Astrocyte (in vitro differentiated cells and primary cell): ENCODE data around the gene CUL4B. TPM values are rescaled to one million over a fixed set of nuclear protein-coding genes. Genes with fewer than 3 reads are reported as not detected.
A peak's percentile ranks its signal among the peaks of the same experiment; 100 is the strongest.

ENCODE experiments used
- DNase-seq: peaks from one replicate; pipeline ENCODE4 v3.0.0-alpha.2; 2010; ENCODE audit warnings: low read depth
- FAIRE-seq: peaks from 2 replicates; lab custom pipeline; 2011; peaks lifted over from hg19 to GRCh38; lab: Jason Lieb, UNC
- H2AFZ ChIP-seq: 2 replicates; pipeline ENCODE4 v1.6.0; 2012; ENCODE audit warnings: low read depth, low read length, inconsistent platforms
- H3K27ac ChIP-seq: 2 replicates; pipeline ENCODE4 v1.5.1; 2011; ENCODE audit warnings: low read depth, low read length, inconsistent platforms
- H3K27me3 ChIP-seq: 2 replicates; pipeline ENCODE4 v1.6.0; 2011; ENCODE audit warnings: low read length, inconsistent platforms; ENCODE audit not compliant: insufficient read depth
- H3K36me3 ChIP-seq: 2 replicates; pipeline ENCODE4 v1.5.1; 2011; ENCODE audit warnings: low read length, inconsistent platforms; ENCODE audit not compliant: insufficient read depth
- H3K4me1 ChIP-seq: 2 replicates; pipeline ENCODE4 v1.5.1; 2011; ENCODE audit warnings: low read length, inconsistent platforms; ENCODE audit not compliant: insufficient read depth
- H3K4me2 ChIP-seq: 2 replicates; pipeline ENCODE4 v1.6.0; 2012; ENCODE audit warnings: low read length, inconsistent platforms
- H3K4me3 ChIP-seq: 2 replicates; pipeline ENCODE4 v1.5.1; 2011; ENCODE audit warnings: low read depth, mild to moderate bottlenecking, low read length, inconsistent platforms; ENCODE audit not compliant: insufficient read depth
- H3K79me2 ChIP-seq: 2 replicates; pipeline ENCODE4 v1.6.0; 2012; ENCODE audit warnings: mild to moderate bottlenecking, low read length, inconsistent platforms; ENCODE audit not compliant: insufficient read depth
- H3K9ac ChIP-seq: 2 replicates; pipeline ENCODE4 v1.6.0; 2012; ENCODE audit warnings: mild to moderate bottlenecking, low read length, inconsistent platforms
- H3K9me3 ChIP-seq: 2 replicates; pipeline ENCODE4 v1.5.1; 2012; ENCODE audit warnings: low read depth, mild to moderate bottlenecking, low read length, inconsistent platforms; ENCODE audit not compliant: insufficient read depth
- H4K20me1 ChIP-seq: 2 replicates; pipeline ENCODE4 v1.6.0; 2012; ENCODE audit warnings: low read length, inconsistent platforms; ENCODE audit not compliant: insufficient read depth
- H3K27ac Mint-ChIP-seq: one replicate; pipeline ENCODE4 v1.8.0; 2021; ENCODE audit warnings: mild to moderate bottlenecking, mixed read lengths; ENCODE audit not compliant: unreplicated experiment
- H3K27me3 Mint-ChIP-seq: one replicate; pipeline ENCODE4 v1.8.0; 2021; ENCODE audit warnings: low read depth, mixed read lengths; ENCODE audit not compliant: unreplicated experiment
- H3K36me3 Mint-ChIP-seq: one replicate; pipeline ENCODE4 v1.8.0; 2021; ENCODE audit warnings: low read depth, mixed read lengths; ENCODE audit not compliant: unreplicated experiment
- H3K4me1 Mint-ChIP-seq: one replicate; pipeline ENCODE4 v1.8.0; 2021; ENCODE audit warnings: low read depth, mixed read lengths; ENCODE audit not compliant: unreplicated experiment
- H3K4me3 Mint-ChIP-seq: one replicate; pipeline ENCODE4 v1.8.0; 2021; ENCODE audit warnings: mild to moderate bottlenecking, moderate library complexity, mixed read lengths; ENCODE audit not compliant: unreplicated experiment
- H3K9me3 Mint-ChIP-seq: one replicate; pipeline ENCODE4 v1.8.0; 2021; ENCODE audit warnings: mild to moderate bottlenecking, mixed read lengths; ENCODE audit not compliant: unreplicated experiment
- EZH2 ChIP-seq: IDR thresholded peaks from 2 replicates; pipeline ENCODE4 v1.6.1; 2012; ENCODE audit warnings: mild to moderate bottlenecking, low read length, inconsistent platforms; ENCODE audit not compliant: insufficient read depth
- total RNA-seq: library from RNA; stranded (reverse); gene quantifications from 2 replicates; pipeline ENCODE4 v1.2.1, GENCODE V29; 2021
- TF ChIP-seq, protein P1 (sequence below): IDR thresholded peaks from 2 replicates; pipeline ENCODE4 v1.5.1; 2011; ENCODE audit warnings: low read depth, mild to moderate bottlenecking, inconsistent platforms, low read length, moderate library complexity; ENCODE audit not compliant: insufficient read depth

The CUL4B gene
- total RNA-seq, 1 donor from 2014 or later: 102 TPM

DNA sequence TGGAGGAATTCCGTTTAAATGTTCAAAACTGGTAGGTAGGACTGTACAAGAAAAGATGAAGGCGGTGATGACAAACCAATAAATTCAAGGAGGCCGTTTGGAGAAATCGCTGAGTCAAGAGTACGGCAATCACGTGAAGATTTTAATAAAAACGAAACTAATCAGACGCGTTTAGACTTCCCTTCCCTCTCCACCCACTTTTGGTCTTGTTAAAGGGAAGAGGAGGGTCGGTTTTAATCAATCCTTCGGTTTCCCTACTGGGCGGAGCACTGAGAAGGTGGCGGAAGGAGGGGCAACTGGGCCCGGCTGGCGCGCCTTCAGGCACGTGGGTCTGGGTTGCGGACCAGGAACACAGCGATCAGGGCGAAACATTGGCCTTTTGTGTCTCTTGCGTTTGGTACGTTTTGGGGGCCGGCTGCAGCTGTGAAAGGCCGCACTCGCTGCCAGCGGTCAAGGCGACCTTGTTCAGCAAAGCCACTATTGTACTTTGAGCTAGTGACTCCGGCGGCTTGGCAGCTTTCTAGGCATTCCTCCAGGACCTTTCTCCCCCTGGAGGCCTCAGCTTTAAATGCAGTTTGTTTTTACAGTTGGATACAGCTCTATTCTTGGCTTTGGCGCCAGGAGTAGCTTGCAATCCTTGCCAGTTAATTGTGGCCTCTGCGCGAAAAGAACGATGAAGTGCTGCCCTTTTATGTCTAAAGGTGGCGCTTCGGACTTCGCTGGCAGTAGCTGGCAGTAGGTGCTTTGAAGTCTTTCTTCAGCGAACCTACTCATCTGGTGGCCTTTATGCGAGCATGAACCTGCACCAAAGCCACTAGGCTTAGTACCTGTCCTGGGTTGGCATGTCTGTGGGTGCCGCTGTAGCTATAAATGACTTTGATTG, 74.9 kb downstream of the CUL4B start:
- no peaks in the 10 kb centered on the region for H3K9me3 Mint-ChIP-seq
- Histone ChIP-seq H2AFZ (peak overlapping the region; percentile 95), H3K4me1 (no peaks in the 10 kb centered on the region), H3K27me3 (no peaks in the 10 kb centered on the region), H4K20me1 (no peaks in the 10 kb centered on the region), H3K9ac (peak overlapping the region; percentile 80), H3K79me2 (no peaks in the 10 kb centered on the region), H3K27ac (peak overlapping the region; percentile 66), H3K36me3 (no peaks in the 10 kb centered on the region), H3K9me3 (no peaks in the 10 kb centered on the region), H3K4me2 (peak overlapping the region; percentile 91), H3K4me3 (peak overlapping the region; percentile 65)
- TF ChIP-seq, protein P1, sequence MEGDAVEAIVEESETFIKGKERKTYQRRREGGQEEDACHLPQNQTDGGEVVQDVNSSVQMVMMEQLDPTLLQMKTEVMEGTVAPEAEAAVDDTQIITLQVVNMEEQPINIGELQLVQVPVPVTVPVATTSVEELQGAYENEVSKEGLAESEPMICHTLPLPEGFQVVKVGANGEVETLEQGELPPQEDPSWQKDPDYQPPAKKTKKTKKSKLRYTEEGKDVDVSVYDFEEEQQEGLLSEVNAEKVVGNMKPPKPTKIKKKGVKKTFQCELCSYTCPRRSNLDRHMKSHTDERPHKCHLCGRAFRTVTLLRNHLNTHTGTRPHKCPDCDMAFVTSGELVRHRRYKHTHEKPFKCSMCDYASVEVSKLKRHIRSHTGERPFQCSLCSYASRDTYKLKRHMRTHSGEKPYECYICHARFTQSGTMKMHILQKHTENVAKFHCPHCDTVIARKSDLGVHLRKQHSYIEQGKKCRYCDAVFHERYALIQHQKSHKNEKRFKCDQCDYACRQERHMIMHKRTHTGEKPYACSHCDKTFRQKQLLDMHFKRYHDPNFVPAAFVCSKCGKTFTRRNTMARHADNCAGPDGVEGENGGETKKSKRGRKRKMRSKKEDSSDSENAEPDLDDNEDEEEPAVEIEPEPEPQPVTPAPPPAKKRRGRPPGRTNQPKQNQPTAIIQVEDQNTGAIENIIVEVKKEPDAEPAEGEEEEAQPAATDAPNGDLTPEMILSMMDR: peak; percentile 52
- TF ChIP-seq EZH2: no peak
- H3K27ac Mint-ChIP-seq: peak overlapping the region; percentile 84
- FAIRE-seq: peak; percentile 50
- no peaks in the 10 kb centered on the region for H3K36me3 Mint-ChIP-seq
- no peaks in the 10 kb centered on the region for H3K27me3 Mint-ChIP-seq
- no peaks in the 10 kb centered on the region for H3K4me1 Mint-ChIP-seq
- peak; percentile 59 for DNase-seq
- peak overlapping the region; percentile 85 for H3K4me3 Mint-ChIP-seq

GRCh38 chrX:120485315-120485637, 75.5 kb downstream of the CUL4B start:
- no peaks in the 10 kb centered on the region for H3K4me1 ChIP-seq
- no peaks in the 10 kb centered on the region for H3K4me1 Mint-ChIP-seq
- H3K36me3 ChIP-seq: no peaks in the 10 kb centered on the region
- FAIRE-seq (no peak), DNase-seq (no peak)
- peak overlapping the region; percentile 65 for H3K4me3 ChIP-seq
- H3K9me3 ChIP-seq: no peaks in the 10 kb centered on the region
- no peaks in the 10 kb centered on the region for H3K27me3 ChIP-seq
- H3K9ac ChIP-seq: peak overlapping the region; percentile 80
- no peak overlapping the region for H3K27ac ChIP-seq
- peak overlapping the region; percentile 84 for H3K27ac Mint-ChIP-seq
- peak overlapping the region; percentile 95 for H2AFZ ChIP-seq
- H3K27me3 Mint-ChIP-seq: no peaks in the 10 kb centered on the region
- H3K4me3 Mint-ChIP-seq: peak overlapping the region; percentile 85
- peak overlapping the region; percentile 91 for H3K4me2 ChIP-seq
- H4K20me1 ChIP-seq: no peaks in the 10 kb centered on the region
- H3K79me2 ChIP-seq: no peaks in the 10 kb centered on the region
- H3K36me3 Mint-ChIP-seq: no peaks in the 10 kb centered on the region
- no peak for TF ChIP-seq EZH2
- TF ChIP-seq, protein P1: no peak
- H3K9me3 Mint-ChIP-seq: no peaks in the 10 kb centered on the region

GRCh38 chrX:120477453-120477852, 83.3 kb downstream of the CUL4B start:
- DNase-seq: peak; percentile 23
- Mint-ChIP-seq H3K4me1 (no peaks in the 10 kb centered on the region), H3K27me3 (no peaks in the 10 kb centered on the region), H3K36me3 (no peaks in the 10 kb centered on the region), H3K9me3 (no peaks in the 10 kb centered on the region), H3K4me3 (no peak overlapping the region), H3K27ac (no peak overlapping the region)
- Histone ChIP-seq H4K20me1 (no peaks in the 10 kb centered on the region), H3K4me2 (no peak overlapping the region), H2AFZ (no peak overlapping the region), H3K79me2 (no peaks in the 10 kb centered on the region), H3K27ac (no peak overlapping the region), H3K36me3 (no peaks in the 10 kb centered on the region), H3K27me3 (no peaks in the 10 kb centered on the region), H3K9ac (no peak overlapping the region), H3K4me3 (no peak overlapping the region), H3K4me1 (no peaks in the 10 kb centered on the region), H3K9me3 (no peaks in the 10 kb centered on the region)
- TF ChIP-seq, protein P1: no peak
- no peak for TF ChIP-seq EZH2
- FAIRE-seq: peak; percentile 32
